HG03558 (cell line): ENCODE data around the gene ABCA9.
"Not testable (repeated sequence)": the region's sequence is repeated elsewhere in the genome, so short reads cannot be mapped to it uniquely, and the experiment has no call there.

ENCODE experiments used
- ATAC-seq: cut with Tn5 transposase; IDR thresholded peaks from one replicate; pipeline ENCODE4 v1.9.1; 2021; ENCODE audit warnings: moderate number of reproducible peaks; ENCODE audit not compliant: unreplicated experiment; ENCODE audit errors: extremely low read depth

Gene ABCA9

GRCh38 chr17:68959117-68959516 lies 101.6 kb downstream of the ABCA9 start:
- not testable (repeated sequence) for ATAC-seq

GRCh38 chr17:68957944-68958343 lies 102.8 kb downstream of the ABCA9 start:
- ATAC-seq: no peak

GRCh38 chr17:68955181-68955841 lies 105.4 kb downstream of the ABCA9 start, which contains the start of gene ABCA8:
TSS of gene ABCA8 (minus strand) at chr17:68955392. CDS start at chr17:68942034, 13,358 bp downstream.
- no peak for ATAC-seq

GRCh38 chr17:68954146-68954896 lies 106.4 kb downstream of the ABCA9 start:
- ATAC-seq: no peak

- ATAC-seq: no peak
Observed at GRCh38 chr17:68953340-68953997, 107.3 kb downstream of the ABCA9 start.

DNA sequence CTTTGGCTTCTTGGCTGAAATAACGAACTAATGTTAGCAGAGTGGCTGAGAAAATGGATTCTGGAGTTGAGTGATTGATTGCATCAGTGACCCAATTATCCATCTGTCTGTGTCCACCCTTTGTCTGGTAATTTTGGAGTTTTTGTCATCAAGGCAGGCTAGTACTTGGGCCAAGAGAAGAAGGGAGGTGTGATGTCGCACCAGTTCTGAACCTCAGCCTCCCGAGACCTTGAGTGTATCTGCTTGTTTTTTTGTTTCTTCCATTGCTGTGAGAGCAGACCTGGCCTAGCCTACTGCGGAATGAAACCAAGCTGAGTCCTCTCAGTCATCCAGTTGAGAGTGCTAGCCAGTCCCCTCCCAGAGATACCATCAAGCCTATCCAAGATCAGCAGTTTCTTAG lies 110.0 kb downstream of the ABCA9 start:
- ATAC-seq: no peak

DNA sequence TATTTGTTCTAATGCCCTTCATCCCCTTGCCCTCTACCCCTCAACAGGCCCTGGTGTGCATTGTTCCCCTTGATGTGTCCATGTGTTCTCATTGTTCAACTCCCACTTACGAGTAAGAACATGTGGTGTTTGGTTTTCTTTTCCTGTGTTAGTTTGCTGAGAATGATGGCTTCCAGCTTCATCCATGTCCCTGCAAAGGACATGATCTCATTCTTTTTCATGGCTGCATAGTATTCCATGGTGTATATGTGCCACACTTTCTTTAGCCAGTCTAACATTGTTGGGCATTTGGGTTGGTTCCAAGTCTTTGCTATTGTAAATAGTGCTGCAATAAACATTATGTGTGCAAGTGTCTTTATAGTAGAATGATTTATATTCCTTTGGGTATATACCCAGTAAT lies 112.9 kb downstream of the ABCA9 start:
- ATAC-seq: not testable (repeated sequence)

- ATAC-seq: no peak
Observed at GRCh38 chr17:68944435-68945035, 116.2 kb downstream of the ABCA9 start.

DNA sequence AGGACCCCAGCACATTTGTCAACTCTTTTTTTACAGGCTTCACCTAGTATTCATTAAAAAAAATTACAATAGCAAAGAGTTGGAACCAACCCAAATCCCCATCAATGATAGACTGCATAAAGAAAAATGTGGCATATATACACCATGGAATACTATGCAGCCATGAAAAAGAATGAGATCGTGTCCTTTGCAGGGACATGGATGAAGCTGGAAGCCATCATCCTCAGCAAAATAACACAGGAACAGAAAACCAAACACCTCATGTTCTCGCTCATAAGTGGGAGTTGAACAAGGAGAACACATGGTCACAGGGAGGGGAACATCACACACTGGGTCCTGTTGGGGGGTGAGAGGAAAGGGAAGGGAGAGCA lies 116.9 kb downstream of the ABCA9 start:
- not testable (repeated sequence) for ATAC-seq

GRCh38 chr17:68943123-68943811 lies 117.5 kb downstream of the ABCA9 start:
- no peak for ATAC-seq

- no peak for ATAC-seq
Observed at GRCh38 chr17:68942389-68942788, 118.3 kb downstream of the ABCA9 start.

DNA sequence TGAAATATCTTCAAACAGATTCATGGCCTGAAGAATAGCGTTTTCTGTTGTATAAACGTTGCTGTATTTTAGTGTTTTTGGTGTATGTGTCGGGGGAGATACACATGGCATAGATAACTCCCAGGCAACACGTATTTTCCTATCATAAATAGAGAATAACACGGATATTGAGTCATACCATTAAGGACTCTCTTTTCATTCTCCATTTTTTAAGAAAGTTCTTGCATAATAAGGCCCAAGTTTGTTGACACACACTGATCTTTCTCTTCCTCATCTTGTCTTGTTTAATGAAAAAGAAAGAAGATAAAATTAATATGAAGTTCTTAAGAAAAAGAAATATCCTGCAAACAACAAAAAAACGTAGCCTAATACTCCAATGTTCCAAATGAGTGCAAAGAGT lies 119.0 kb downstream of the ABCA9 start:
- ATAC-seq: no peak

GRCh38 chr17:68939195-68939594 lies 121.5 kb downstream of the ABCA9 start:
- no peak for ATAC-seq

- ATAC-seq: no peak
Observed at GRCh38 chr17:68937890-68938514, 122.7 kb downstream of the ABCA9 start.

DNA sequence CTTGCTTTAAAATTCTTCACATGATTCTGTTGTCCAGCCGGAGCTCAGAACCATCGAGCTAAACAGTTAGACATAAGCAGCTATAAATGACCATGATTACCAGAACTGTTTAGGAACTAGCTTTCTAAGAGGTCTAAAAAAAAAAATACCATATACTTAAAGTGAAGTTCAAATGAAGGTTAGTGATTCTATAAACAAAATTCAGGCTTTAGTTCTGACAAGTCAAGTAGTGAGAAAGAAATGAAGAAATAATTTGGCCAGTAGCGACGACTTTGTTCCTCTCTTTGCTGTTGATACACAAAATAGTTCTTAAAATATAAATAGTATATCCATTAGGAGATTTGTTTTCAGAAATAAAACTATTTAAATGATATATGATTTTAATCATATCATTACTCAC lies 133.2 kb downstream of the ABCA9 start:
- ATAC-seq: no peak

- ATAC-seq: no peak
Observed at GRCh38 chr17:68924793-68925720, 135.7 kb downstream of the ABCA9 start.
